MM.1S (cell line): ENCODE measurements around the gene NR5A2.

Experiments used
- DNase-seq: peaks from one replicate; pipeline ENCODE4 v3.0.0-alpha.2; 2015
- H2AFZ ChIP-seq: fragments of 300-600 bp; sonication (generic); 2 replicates; pipeline ENCODE4 v1.6.0; 2016; ENCODE audit warnings: antibody characterized with exemption, low read length
- H3F3A ChIP-seq: fragments of 300-600 bp; sonication (generic); 2 replicates; pipeline ENCODE4 v1.6.1; 2016; ENCODE audit warnings: mild to moderate bottlenecking, antibody characterized with exemption, low read length, moderate library complexity, mixed read lengths; ENCODE audit not compliant: insufficient read depth
- H3K27ac ChIP-seq: fragments of 300-600 bp; sonication (generic); 2 replicates; pipeline ENCODE4 v1.5.1; 2016; ENCODE audit warnings: mild to moderate bottlenecking, low read length
- H3K27me3 ChIP-seq: fragments of 300-600 bp; sonication (generic); replicated peaks from 2 replicates; pipeline ENCODE4 v1.6.0; 2016; ENCODE audit warnings: low read length; ENCODE audit not compliant: insufficient read depth
- H3K36me3 ChIP-seq: fragments of 300-600 bp; sonication (generic); replicated peaks from 2 replicates; pipeline ENCODE4 v1.6.1; 2016; ENCODE audit warnings: mild to moderate bottlenecking, low read length, mixed read lengths; ENCODE audit not compliant: insufficient read depth
- H3K4me1 ChIP-seq: fragments of 300-600 bp; sonication (generic); 2 replicates; pipeline ENCODE4 v1.6.1; 2016; ENCODE audit warnings: low read length, mixed read lengths
- H3K4me2 ChIP-seq: fragments of 300-600 bp; sonication (generic); 2 replicates; pipeline ENCODE4 v1.6.0; 2016; ENCODE audit warnings: low read depth, low read length
- H3K4me3 ChIP-seq: fragments of 300-600 bp; sonication (generic); 2 replicates; pipeline ENCODE4 v1.5.1; 2016; ENCODE audit warnings: low read length, mixed read lengths
- H3K79me2 ChIP-seq: fragments of 300-600 bp; sonication (generic); 2 replicates; pipeline ENCODE4 v1.6.1; 2016; ENCODE audit warnings: mixed run types, low read length, mixed read lengths
- H3K9ac ChIP-seq: fragments of 300-600 bp; sonication (generic); 2 replicates; pipeline ENCODE4 v1.6.1; 2016; ENCODE audit warnings: low read length, mixed read lengths
- H3K9me2 ChIP-seq: fragments of 300-600 bp; sonication (generic); replicated peaks from 2 replicates; pipeline ENCODE4 v1.6.1; 2016; ENCODE audit warnings: mild to moderate bottlenecking, low read length, mixed read lengths; ENCODE audit not compliant: insufficient read depth
- H3K9me3 ChIP-seq: fragments of 300-600 bp; sonication (generic); replicated peaks from 2 replicates; pipeline ENCODE4 v1.6.1; 2016; ENCODE audit warnings: mild to moderate bottlenecking, low read length, mixed read lengths; ENCODE audit not compliant: insufficient read depth
- H4K20me1 ChIP-seq: fragments of 300-600 bp; sonication (generic); 2 replicates; pipeline ENCODE4 v1.6.1; 2016; ENCODE audit warnings: mild to moderate bottlenecking, low read length, moderate library complexity, mixed read lengths; ENCODE audit not compliant: insufficient read depth
- EZH2 ChIP-seq: fragments of 300-600 bp; sonication (generic); optimal IDR thresholded peaks from 2 replicates; pipeline ENCODE3; 2017; ENCODE audit warnings: low read depth, mild to moderate bottlenecking, antibody characterized with exemption, low read length, mixed read lengths
- EZH2phosphoT487 ChIP-seq: fragments of 300-600 bp; sonication (generic); IDR thresholded peaks from 2 replicates; pipeline ENCODE4 v1.6.1; 2018; ENCODE audit warnings: antibody characterized with exemption, low read length
- TF ChIP-seq, protein P1 (sequence below): fragments of 300-600 bp; sonication (generic); IDR thresholded peaks from 2 replicates; pipeline ENCODE4 v1.5.1; 2016; ENCODE audit warnings: antibody characterized with exemption, low read length, mixed read lengths

NR5A2 gene

DNA sequence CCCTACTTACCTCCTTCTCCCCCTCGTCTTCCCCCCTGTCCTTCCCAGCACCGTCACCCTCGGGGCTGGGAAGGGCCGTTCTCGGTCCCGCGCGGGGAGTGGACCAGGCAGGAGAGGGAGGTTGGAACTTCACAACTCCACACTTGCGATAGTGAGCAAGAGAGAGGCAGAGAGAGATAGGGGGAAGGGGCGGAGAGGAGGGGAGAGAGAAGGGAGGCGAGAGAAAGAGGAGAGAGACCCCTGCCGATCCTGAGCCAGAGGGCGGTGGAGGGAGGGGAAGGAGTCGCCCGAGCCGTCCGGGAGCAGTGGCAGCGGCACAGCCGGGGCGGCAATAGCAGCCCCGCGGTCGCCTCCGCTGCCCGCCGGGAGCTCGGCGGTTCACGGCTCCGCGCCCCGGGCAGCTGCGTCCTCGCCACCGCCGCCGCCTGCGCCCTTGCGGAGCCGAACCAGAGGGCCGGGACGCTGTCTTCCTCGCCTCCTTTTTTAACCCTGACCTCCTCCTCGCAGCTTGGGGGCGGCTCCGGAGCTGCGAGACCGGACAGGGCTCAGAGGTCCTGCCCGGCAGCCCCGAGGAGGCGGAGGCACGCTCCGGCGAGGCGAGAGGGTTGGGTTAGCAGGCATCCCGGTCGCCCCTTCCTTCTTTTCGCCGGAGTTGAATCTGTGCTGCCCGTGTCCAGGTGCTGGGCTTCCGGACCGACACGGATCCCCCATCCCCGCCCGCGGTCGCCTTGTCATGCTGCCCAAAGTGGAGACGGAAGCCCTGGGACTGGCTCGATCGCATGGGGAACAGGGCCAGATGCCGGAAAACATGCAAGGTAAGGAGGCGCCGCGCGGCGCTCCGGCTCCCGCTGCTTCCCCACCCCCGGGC is 11.7 kb downstream of the NR5A2 start:
- H3K27me3 ChIP-seq = peaks cover 93% of the 10 kb centered on the region
- H3K27ac ChIP-seq = no peak overlapping the region
- H3K4me2 ChIP-seq = peak overlapping the region; percentile 99
- TF ChIP-seq, protein P1, sequence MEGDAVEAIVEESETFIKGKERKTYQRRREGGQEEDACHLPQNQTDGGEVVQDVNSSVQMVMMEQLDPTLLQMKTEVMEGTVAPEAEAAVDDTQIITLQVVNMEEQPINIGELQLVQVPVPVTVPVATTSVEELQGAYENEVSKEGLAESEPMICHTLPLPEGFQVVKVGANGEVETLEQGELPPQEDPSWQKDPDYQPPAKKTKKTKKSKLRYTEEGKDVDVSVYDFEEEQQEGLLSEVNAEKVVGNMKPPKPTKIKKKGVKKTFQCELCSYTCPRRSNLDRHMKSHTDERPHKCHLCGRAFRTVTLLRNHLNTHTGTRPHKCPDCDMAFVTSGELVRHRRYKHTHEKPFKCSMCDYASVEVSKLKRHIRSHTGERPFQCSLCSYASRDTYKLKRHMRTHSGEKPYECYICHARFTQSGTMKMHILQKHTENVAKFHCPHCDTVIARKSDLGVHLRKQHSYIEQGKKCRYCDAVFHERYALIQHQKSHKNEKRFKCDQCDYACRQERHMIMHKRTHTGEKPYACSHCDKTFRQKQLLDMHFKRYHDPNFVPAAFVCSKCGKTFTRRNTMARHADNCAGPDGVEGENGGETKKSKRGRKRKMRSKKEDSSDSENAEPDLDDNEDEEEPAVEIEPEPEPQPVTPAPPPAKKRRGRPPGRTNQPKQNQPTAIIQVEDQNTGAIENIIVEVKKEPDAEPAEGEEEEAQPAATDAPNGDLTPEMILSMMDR = no peak
- TF ChIP-seq EZH2 (no peak), EZH2phosphoT487 (no peak)
- peak overlapping the region; percentile 97 for H2AFZ ChIP-seq
- H3K79me2 ChIP-seq = no peaks in the 10 kb centered on the region
- H3K4me1 ChIP-seq = peaks cover 3% of the 10 kb centered on the region; the same call in 1 of the 2 replicates
- no peaks in the 10 kb centered on the region for H3K36me3 ChIP-seq
- peak overlapping the region; percentile 79 for H3K4me3 ChIP-seq
- no peak overlapping the region; the same call in 1 of the 2 replicates for H3K9ac ChIP-seq
- H3K9me2 ChIP-seq = no peaks in the 10 kb centered on the region
- H3F3A ChIP-seq = no peaks in the 10 kb centered on the region
- H4K20me1 ChIP-seq = no peaks in the 10 kb centered on the region
- no peaks in the 10 kb centered on the region for H3K9me3 ChIP-seq
- peak; percentile 46 for DNase-seq

DNA sequence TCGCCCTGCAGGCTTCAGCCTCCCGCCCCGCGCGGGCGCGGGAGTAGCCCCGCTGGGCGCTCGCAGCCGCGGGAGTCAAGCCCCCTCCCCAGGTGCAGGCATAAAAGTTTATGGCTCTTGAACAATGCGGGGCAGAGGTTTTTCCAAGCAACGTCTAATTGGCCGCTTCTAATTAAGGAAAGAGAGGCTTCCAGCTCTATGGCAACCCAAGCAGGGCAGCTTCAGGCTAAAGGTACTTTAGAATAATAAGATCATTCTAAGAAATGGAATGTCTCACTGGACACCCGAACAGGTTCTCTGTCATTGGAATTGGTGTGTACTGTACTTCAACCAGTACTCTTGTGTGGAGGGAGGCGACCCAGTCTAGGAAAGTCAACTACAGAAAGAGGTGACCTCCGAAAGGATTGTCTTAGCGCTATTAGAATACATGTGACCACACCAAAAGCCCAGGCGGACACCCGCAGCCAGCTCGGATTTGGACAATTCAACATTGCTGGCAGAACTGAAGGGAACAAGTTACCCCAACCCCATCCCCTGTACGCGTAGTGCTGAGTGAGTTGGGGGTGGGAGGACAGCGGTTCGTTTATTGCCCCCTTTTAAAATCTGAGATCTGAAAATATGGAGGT is 12.5 kb downstream of the NR5A2 start:
- H2AFZ ChIP-seq = peak overlapping the region; percentile 97
- H3K4me2 ChIP-seq = peak overlapping the region; percentile 99
- H3K4me1 ChIP-seq = peaks cover 3% of the 10 kb centered on the region; the same call in 1 of the 2 replicates
- H3K9me2 ChIP-seq = no peaks in the 10 kb centered on the region
- peaks cover 92% of the 10 kb centered on the region for H3K27me3 ChIP-seq
- H3K79me2 ChIP-seq = no peaks in the 10 kb centered on the region
- no peak overlapping the region for H3K27ac ChIP-seq
- no peaks in the 10 kb centered on the region for H3K36me3 ChIP-seq
- H3K9me3 ChIP-seq = no peaks in the 10 kb centered on the region
- DNase-seq = no peak
- no peak overlapping the region for H3K9ac ChIP-seq
- H3K4me3 ChIP-seq = peak overlapping the region; percentile 79
- TF ChIP-seq EZH2 (no peak), EZH2phosphoT487 (no peak)
- TF ChIP-seq, protein P1 = no peak
- no peaks in the 10 kb centered on the region for H4K20me1 ChIP-seq
- H3F3A ChIP-seq = no peaks in the 10 kb centered on the region

DNA sequence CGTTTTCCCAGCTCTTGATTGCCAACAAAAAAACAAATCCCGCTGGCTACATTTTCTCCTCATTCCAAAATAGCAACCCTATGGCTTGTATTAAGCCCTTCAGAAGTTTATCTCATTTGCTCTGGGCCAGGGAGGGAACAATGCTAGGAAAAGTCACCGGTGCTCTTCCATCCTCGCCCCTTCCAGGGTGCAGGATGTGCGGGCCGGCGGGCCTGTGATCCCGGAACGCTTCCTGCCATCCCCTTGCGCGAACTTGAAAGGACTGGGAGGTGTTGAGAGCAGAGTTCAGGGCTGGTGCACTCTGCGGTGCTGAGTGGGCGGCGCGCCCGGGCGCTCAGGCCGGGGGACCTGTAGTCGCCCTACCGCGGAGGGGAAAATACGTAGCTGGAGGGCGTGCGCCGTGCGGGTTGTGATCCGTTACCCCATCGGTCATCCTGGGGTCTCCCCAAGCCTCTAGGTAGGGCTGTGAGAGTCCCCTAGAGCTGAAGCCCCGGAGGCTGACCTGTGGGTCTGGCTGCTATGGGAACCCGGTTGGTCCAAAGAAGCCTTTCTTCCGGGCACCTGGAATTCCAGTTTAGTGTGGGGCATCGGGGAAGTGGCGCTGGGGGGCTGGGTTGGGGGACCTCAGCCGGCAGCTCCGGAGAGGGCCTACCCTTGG is 13.1 kb downstream of the NR5A2 start:
- H2AFZ ChIP-seq = 0 out of 2 replicates have a peak overlapping the region, but pooled peaks have one; percentile 6
- H3K79me2 ChIP-seq = no peaks in the 10 kb centered on the region
- H3K4me2 ChIP-seq = peak overlapping the region; percentile 99
- no peak for DNase-seq
- peak overlapping the region; percentile 79 for H3K4me3 ChIP-seq
- no peak overlapping the region for H3K9ac ChIP-seq
- no peaks in the 10 kb centered on the region for H3K36me3 ChIP-seq
- no peaks in the 10 kb centered on the region for H4K20me1 ChIP-seq
- H3K9me2 ChIP-seq = no peaks in the 10 kb centered on the region
- H3K9me3 ChIP-seq = no peaks in the 10 kb centered on the region
- peaks cover 3% of the 10 kb centered on the region; the same call in 1 of the 2 replicates for H3K4me1 ChIP-seq
- peaks cover 85% of the 10 kb centered on the region for H3K27me3 ChIP-seq
- no peak overlapping the region for H3K27ac ChIP-seq
- no peaks in the 10 kb centered on the region for H3F3A ChIP-seq
- TF ChIP-seq EZH2 (no peak), EZH2phosphoT487 (no peak)
- TF ChIP-seq, protein P1 = no peak
